HTR-8/SVneo (cell line): ENCODE results near the gene RBMS3.
A peak's percentile ranks its signal among the peaks of the same experiment; 100 is the strongest.

ENCODE experiments used
- DNase-seq: peaks from one replicate; pipeline ENCODE4 v3.0.0; 2011; ENCODE audit warnings: low spot score, mixed read lengths; ENCODE audit not compliant: insufficient read length
- FAIRE-seq: peaks from 2 replicates; lab custom pipeline; 2011; peaks lifted over from hg19 to GRCh38; lab: Jason Lieb, UNC

The RBMS3 gene

DNA sequence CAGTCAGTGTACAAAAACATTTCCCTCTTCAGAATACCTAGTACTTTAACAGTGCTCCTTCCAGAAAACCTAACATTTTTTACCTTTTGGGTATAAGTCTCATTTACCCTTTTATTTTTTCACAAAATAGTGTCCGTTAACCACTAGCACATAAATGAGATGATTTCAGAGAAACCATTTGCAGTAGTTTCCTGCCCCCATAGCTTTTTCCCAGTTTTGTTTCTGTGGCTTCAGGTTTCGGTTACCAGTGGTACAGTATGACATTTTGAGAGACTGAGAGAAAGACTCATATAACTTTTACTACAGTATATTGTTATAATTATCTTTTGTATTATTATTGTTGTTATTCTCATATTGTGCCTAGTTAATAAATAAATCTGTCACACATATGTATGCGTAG is 6.2 kb upstream of the RBMS3 start:
- DNase-seq (no peak), FAIRE-seq (no peak)

DNA sequence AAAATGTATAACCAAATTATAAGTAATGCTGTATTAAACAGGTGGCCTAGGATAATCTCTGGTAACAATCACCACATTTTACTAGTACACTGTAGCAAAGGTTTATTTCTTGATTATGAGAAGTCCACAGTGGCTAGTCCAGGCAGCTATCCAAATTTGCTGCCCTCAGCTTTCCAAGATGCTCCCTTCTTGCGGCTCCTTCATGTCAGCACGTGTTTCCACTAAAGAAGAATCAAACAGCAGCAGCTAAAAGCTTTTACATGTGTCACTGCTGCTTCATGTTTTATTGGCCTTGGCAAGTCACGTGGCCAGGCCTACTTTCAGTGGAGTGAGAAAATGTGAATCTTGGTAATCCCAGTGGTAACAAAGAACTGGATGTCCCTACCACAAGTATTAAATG is 5.6 kb upstream of the RBMS3 start:
- no peak for FAIRE-seq
- no peak for DNase-seq

GRCh38 chr3:29277249-29277648 is 3.6 kb upstream of the RBMS3 start:
- FAIRE-seq (no peak), DNase-seq (no peak)

DNA sequence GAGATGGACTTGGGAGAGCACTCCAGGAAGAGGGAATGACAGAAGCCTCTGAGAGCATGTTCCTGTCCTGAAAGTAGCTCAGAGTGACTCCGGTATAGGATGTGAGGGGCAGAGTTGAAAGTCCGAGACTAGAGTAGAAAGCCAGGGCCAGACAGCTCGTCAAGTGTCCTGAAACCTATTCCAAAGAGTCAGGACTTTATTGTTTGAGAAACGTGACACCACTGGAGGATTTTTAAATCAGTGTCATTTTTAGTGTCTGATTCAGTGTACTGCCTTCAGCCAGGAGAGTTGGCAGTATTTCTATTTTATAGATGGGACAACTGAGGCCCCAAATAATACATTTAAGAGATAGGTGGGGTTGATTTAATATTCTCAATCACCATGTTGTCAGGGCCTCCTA is 1.6 kb upstream of the RBMS3 start:
- FAIRE-seq (no peak), DNase-seq (no peak)

DNA sequence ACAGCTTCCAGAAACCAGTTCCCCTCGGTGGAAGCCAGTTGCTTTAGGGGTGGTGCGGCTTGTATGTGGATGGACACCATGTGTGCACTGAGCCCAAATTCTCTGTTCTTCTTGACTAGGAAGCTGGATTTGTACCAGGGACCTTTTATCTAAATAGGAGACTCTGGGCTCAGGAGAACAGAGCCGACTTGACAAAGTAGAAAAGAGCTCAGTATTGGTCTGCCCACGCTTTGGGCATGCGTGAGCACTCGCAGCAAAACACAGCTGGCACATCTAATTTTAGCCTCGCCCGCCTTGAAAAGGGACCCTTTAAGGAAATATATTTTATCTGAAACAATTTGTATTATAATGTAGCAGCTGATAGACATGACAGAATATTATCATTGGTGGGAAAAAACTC is 1.1 kb upstream of the RBMS3 start:
- FAIRE-seq (no peak), DNase-seq (no peak)

GRCh38 chr3:29281094-29281343 is 148 bp downstream of the RBMS3 start:
- FAIRE-seq (no peak), DNase-seq (no peak)

- FAIRE-seq (peak; percentile 13), DNase-seq (no peak)
These were observed 722 bp downstream of the RBMS3 start for GRCh38 chr3:29281344-29282241.

DNA sequence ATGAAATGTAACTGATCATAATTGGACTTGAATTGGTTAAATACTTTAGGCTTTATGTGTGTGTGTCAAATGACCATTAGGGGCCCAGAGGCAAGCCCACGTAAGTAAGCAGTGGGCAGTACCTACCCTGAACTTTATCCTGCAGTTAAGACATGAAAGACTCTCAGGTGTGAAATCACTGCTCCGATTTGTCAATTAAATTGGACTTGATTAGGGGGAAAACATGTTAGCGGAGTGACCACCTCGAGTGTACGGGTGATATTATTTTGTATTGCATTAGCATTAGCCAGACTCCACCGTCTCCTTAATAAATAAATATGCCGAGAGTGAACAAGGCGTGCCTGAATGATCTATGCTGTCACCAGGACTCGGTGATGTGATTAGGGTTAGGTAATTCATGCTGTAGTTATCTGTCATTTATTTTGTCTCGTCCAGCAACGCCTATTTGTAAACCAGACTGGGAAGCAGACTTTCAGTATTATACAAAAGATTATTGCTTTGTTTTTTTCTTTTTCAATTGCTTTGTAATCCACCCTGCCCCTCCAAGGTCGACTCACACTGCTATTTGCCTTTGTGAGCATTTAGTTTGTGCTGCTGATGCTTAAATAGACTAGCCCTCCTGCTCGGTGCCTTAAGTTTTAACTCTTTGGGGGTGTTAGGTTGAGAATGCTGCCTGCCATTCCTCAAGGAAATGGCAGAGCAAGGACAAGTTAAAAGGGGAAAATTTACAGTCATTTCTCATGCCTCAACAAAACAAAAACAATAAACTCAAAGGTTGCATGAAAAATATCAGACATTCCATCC is 1.8 kb downstream of the RBMS3 start:
- FAIRE-seq (peak; percentile 48), DNase-seq (no peak)

DNA sequence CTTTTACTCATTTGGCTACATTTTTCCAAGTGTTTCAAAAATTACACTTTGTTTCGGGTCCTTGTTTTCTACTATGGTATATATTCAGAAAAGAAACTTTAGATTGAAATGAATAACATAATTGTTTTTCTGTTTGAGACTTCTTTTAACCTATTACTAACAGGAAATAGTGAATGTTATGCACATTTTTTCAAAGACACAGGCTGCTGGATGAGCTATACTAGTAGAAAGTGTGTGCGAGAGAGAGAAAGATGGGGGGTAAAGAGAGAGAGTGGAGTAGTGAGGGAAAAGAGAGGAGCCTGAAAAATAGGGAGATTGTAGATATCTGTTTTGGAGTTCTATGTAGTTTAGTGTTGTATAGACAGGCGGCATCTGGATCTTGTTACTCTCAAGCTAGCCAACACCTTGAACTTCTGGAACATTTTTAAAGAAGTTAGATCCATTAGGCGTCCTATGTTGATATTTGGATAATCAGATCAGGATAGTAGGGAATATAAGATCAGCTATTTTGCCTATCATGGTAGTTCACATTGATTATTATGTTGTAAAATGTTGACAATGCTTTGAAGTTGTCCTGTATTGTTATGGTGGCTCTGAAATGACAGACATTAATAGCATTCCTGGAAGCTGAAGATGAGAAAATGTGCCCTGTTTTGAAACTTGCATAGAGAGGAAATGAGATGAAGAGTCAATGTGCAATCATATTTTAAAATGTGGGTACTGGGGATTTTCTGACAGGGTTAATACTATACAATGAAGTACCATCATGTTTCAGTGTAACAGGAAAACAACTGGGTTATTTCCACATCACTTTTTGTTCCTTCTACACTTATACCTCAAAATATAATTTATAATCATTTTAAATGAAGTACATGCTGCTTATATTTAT is 2.6 kb downstream of the RBMS3 start:
- no peak for DNase-seq
- no peak for FAIRE-seq

GRCh38 chr3:29284497-29284896 is 3.6 kb downstream of the RBMS3 start:
- DNase-seq (no peak), FAIRE-seq (no peak)

DNA sequence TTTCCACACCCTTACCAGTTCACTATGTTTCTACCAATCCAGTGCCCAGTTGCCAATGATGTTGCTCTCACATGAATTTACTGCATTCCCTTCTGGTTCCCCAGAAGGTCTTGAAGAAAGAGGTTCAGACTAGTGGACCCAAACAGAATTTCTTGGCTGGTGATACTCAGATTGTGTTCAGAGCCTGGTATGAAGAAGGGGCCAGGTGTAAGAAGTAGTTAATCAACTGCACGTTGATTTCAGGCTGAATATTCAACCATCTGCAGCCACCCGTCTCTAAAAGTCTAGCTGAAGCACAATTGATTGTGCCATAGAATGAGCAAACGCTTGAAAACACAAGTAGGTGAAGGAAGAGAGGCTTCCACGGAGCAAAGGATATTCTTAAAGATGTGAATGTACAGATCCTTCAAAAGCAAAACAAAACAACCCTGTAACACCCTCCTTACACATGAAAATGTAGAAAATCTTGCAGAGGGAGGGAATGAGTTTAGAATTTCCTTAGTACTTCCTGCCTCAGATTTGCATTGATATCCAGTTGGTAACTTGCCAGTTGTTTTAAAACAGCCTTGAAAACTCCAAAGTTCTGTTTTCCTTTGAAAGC is 4.7 kb downstream of the RBMS3 start:
- FAIRE-seq (no peak), DNase-seq (no peak)

- FAIRE-seq (no peak), DNase-seq (no peak)
These were observed 5.8 kb downstream of the RBMS3 start for GRCh38 chr3:29286478-29287240.

GRCh38 chr3:29290596-29290995 is 9.7 kb downstream of the RBMS3 start:
- DNase-seq = no peak
- FAIRE-seq = no peak

GRCh38 chr3:29291260-29291981 is 10.6 kb downstream of the RBMS3 start:
- no peak for DNase-seq
- FAIRE-seq = no peak

GRCh38 chr3:29291982-29292363 is 11.1 kb downstream of the RBMS3 start:
- DNase-seq (no peak), FAIRE-seq (no peak)

GRCh38 chr3:29293421-29293820 is 12.6 kb downstream of the RBMS3 start:
- no peak for FAIRE-seq

GRCh38 chr3:29297998-29298397 is 17.1 kb downstream of the RBMS3 start:
- DNase-seq = no peak
- FAIRE-seq = no peak

More at GRCh38 chr3:29293421-29293820, 12.6 kb downstream of the RBMS3 start:
- DNase-seq = no peak

DNA sequence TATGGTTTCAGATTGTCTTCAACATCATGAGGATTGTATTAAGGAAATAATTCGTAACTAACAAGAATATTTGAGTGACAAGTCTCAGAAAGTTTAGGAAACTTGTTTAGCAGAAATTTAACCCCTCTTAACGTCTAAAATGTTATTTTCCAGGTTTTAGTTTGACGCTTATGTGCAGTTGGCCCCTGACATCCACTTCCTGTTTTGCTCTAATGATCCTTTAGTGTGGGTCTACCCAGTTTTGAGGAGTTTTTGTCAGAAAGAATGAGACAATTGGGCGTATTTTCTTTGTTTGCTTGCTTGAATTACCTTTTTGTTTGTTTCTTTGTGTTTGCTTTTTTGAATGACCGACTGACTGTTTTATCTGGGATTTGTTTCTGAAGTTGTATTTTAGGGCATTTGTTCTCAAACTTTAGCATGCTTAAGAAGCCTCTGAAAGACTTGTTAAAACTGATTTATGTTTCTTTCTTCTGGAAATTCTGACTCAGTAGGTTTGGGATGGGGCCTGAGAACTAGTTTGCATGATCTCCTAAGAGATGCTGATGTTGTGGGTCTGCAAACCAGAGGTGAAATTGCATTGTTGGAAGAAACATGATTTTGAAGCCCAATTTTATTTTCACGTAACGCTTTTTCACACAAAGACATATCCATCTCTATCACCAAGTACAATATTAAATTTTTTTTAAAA is 20.6 kb downstream of the RBMS3 start:
- FAIRE-seq = no peak

More for the DNA sequence above, 20.6 kb downstream of the RBMS3 start:
- no peak for DNase-seq
